K562 (cell line): ENCODE measurements around the gene LASP1. TPM values are rescaled to one million over a fixed set of nuclear protein-coding genes. Genes with fewer than 3 reads are reported as not detected.
A peak's percentile ranks its signal among the peaks of the same experiment; 100 is the strongest.

ENCODE experiments used
- CHD2 ChIP-seq: IDR thresholded peaks from 2 replicates; pipeline ENCODE4 v1.6.1; 2011; ENCODE audit warnings: low read depth, low read length
- RBBP5 ChIP-seq: fragments of 200-600 bp; sonication (generic); IDR thresholded peaks from 2 replicates; pipeline ENCODE4 v1.6.1; 2012; ENCODE audit warnings: borderline replicate concordance, mild to moderate bottlenecking, low read length, control low read depth, inconsistent platforms; ENCODE audit not compliant: insufficient read depth, poor library complexity, severe bottlenecking
- SAFB2 ChIP-seq: fragments of 200-400 bp; formaldehyde crosslinking; IDR thresholded peaks from 2 replicates; pipeline ENCODE4 v1.6.1; 2018; ENCODE audit warnings: borderline replicate concordance, low read length, low read depth, moderate library complexity; ENCODE audit not compliant: severe bottlenecking
- SRSF3 ChIP-seq: fragments of 200-400 bp; formaldehyde crosslinking; IDR thresholded peaks from 2 replicates; pipeline ENCODE4 v1.6.1; 2016; ENCODE audit warnings: mild to moderate bottlenecking, low read length, moderate library complexity; ENCODE audit not compliant: insufficient read depth
- UBTF ChIP-seq, 2 experiments: IDR thresholded peaks; 2 replicates each; pipeline ENCODE4 v1.6.1; 2012; ENCODE audit warnings: improper control_type of control experiment in 2 of 2, low read depth in 2 of 2, low read length in 2 of 2, borderline replicate concordance in 1 of 2
- ZNF324 ChIP-seq: fragments of 250-450 bp; sonication (Bioruptor Pico); IDR thresholded peaks from 2 replicates; pipeline ENCODE4 v1.4.0; 2020; ENCODE audit warnings: mild to moderate bottlenecking
- polyA plus RNA-seq, 8 experiments: library from polyadenylated mRNA; depleted of rRNA in 4 of 8; stranded (reverse) in 5 of 8; unstranded in 3 of 8; fragments of >200 nt; fragmentation: Nextera tagmentation in 2 of 8; fragmentation: Illumina TruSeq in 1 of 8; extraction: Ambion mirVana in 2 of 8; extraction: Trizol in 1 of 8; gene quantifications; 2 replicates each; pipeline versions ENCODE4 v1.2.1 to v1.2.3, GENCODE V29; 2011 to 2014; ENCODE audit warnings: inconsistent platforms in 1 of 8, missing spikeins in 1 of 8
- total RNA-seq, 7 experiments: library from RNA; depleted of rRNA in 6 of 7; stranded (reverse); fragments of >200 nt in 6 of 7; fragmentation: Illumina TruSeq in 2 of 7; extraction: Trizol in 2 of 7; gene quantifications; 2 replicates each; pipeline versions ENCODE4 v1.2.1 to v1.2.3, GENCODE V29; 2011 to 2021; ENCODE audit warnings: low replicate concordance in 1 of 7
- TF ChIP-seq, protein P1 (sequence below), 2 experiments: fragments of 450-650 bp in 1 of 2; sonication (generic) in 1 of 2; formaldehyde crosslinking in 1 of 2; IDR thresholded peaks; 2 replicates each; pipeline versions ENCODE4 v1.7.1 to v1.9.0; 2016 to 2022; ENCODE audit warnings: inconsistent platforms in 1 of 2, mild to moderate bottlenecking in 1 of 2, missing genetic modification reagents in 1 of 2
- TF ChIP-seq, protein P2 (sequence below): IDR thresholded peaks from 3 replicates; pipeline ENCODE4 v1.6.1; 2011; ENCODE audit warnings: borderline replicate concordance, mild to moderate bottlenecking, moderate library complexity; ENCODE audit not compliant: insufficient read length; ENCODE audit errors: extremely low read depth

LASP1 gene
- total and polyA plus RNA-seq, 9 of the 15 experiments (the other 6 are each of a cell fraction or from before 2014, with no cell fraction given) = 23.0 to 125 (median 55.3) TPM

- TF ChIP-seq, protein P1, sequence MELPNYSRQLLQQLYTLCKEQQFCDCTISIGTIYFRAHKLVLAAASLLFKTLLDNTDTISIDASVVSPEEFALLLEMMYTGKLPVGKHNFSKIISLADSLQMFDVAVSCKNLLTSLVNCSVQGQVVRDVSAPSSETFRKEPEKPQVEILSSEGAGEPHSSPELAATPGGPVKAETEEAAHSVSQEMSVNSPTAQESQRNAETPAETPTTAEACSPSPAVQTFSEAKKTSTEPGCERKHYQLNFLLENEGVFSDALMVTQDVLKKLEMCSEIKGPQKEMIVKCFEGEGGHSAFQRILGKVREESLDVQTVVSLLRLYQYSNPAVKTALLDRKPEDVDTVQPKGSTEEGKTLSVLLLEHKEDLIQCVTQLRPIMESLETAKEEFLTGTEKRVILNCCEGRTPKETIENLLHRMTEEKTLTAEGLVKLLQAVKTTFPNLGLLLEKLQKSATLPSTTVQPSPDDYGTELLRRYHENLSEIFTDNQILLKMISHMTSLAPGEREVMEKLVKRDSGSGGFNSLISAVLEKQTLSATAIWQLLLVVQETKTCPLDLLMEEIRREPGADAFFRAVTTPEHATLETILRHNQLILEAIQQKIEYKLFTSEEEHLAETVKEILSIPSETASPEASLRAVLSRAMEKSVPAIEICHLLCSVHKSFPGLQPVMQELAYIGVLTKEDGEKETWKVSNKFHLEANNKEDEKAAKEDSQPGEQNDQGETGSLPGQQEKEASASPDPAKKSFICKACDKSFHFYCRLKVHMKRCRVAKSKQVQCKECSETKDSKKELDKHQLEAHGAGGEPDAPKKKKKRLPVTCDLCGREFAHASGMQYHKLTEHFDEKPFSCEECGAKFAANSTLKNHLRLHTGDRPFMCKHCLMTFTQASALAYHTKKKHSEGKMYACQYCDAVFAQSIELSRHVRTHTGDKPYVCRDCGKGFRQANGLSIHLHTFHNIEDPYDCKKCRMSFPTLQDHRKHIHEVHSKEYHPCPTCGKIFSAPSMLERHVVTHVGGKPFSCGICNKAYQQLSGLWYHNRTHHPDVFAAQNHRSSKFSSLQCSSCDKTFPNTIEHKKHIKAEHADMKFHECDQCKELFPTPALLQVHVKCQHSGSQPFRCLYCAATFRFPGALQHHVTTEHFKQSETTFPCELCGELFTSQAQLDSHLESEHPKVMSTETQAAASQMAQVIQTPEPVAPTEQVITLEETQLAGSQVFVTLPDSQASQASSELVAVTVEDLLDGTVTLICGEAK (IDR thresholded peaks at IDR 0.05) = peak; percentile 49
- TF ChIP-seq, protein P1 (CRISPR knock-in tag; IDR thresholded peaks at IDR 0.05) = no peak
- TF ChIP-seq SRSF3 = no peak
- TF ChIP-seq CHD2 = no peak
- peak; percentile 75 for TF ChIP-seq RBBP5
- TF ChIP-seq SAFB2 = no peak
- TF ChIP-seq, protein P2, sequence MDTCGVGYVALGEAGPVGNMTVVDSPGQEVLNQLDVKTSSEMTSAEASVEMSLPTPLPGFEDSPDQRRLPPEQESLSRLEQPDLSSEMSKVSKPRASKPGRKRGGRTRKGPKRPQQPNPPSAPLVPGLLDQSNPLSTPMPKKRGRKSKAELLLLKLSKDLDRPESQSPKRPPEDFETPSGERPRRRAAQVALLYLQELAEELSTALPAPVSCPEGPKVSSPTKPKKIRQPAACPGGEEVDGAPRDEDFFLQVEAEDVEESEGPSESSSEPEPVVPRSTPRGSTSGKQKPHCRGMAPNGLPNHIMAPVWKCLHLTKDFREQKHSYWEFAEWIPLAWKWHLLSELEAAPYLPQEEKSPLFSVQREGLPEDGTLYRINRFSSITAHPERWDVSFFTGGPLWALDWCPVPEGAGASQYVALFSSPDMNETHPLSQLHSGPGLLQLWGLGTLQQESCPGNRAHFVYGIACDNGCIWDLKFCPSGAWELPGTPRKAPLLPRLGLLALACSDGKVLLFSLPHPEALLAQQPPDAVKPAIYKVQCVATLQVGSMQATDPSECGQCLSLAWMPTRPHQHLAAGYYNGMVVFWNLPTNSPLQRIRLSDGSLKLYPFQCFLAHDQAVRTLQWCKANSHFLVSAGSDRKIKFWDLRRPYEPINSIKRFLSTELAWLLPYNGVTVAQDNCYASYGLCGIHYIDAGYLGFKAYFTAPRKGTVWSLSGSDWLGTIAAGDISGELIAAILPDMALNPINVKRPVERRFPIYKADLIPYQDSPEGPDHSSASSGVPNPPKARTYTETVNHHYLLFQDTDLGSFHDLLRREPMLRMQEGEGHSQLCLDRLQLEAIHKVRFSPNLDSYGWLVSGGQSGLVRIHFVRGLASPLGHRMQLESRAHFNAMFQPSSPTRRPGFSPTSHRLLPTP = no peak
- peak in 1 of 2 experiments; percentile 70; a peak in 2 of 4 replicates for TF ChIP-seq UBTF (IDR thresholded peaks at IDR 0.05; ENCODE audit: borderline replicate concordance in 1 of 2, low read depth in 2 of 2, low read length in 2 of 2)
- 0 out of 2 replicates have a peak, but pooled peaks have one; percentile 24 for TF ChIP-seq ZNF324 (CRISPR knock-in tag)
These were observed at the start of gene LASP1 (continued) for GRCh38 chr17:38869526-38870258.
